SK-N-SH (cell line): ENCODE data around the gene TBX1. TPM values are rescaled to one million over a fixed set of nuclear protein-coding genes. Genes with fewer than 3 reads are reported as not detected.

Experiments
- CTCF ChIA-PET: fragments of 300-600, 350-600 bp; formaldehyde crosslinking; extraction: SDS; loops from one replicate; lab custom pipeline; 2021; lab: Yijun Ruan, JAX
- POLR2A ChIA-PET: fragments of 350-600 bp; sonication (Branson Sonifier 250); formaldehyde crosslinking; extraction: SDS; loops from one replicate; lab custom pipeline; 2020; ENCODE audit warnings: antibody characterized with exemption, inconsistent platforms; lab: Yijun Ruan, JAX
- DNase-seq: peaks from one replicate; pipeline ENCODE4 v3.0.0; 2012
- H2AFZ ChIP-seq: fragments of 200-600 bp; sonication (generic); 2 replicates; pipeline ENCODE4 v1.8.1; 2016; ENCODE audit warnings: antibody characterized with exemption, mild to moderate bottlenecking, low read depth
- H3F3A ChIP-seq: fragments of 200-600 bp; sonication (generic); replicated peaks from 2 replicates; pipeline ENCODE3; 2016; ENCODE audit warnings: antibody characterized with exemption, mild to moderate bottlenecking; ENCODE audit not compliant: insufficient read depth
- H3K27ac ChIP-seq, 2 experiments: fragments of 200-500 bp in 1 of 2; fragments of 200-600 bp in 1 of 2; sonication (Bioruptor generic) in 1 of 2; sonication (generic), shearing (Covaris generic) in 1 of 2; 2 replicates each; pipeline versions ENCODE4 v1.5.1 to v1.6.1; 2014 to 2016; ENCODE audit warnings: low read depth in 2 of 2, inconsistent platforms in 1 of 2, low read length in 1 of 2, mild to moderate bottlenecking in 1 of 2, mixed read lengths in 1 of 2
- H3K27me3 ChIP-seq: fragments of 200-600 bp; sonication (generic), shearing (Covaris generic); 2 replicates; pipeline ENCODE4 v1.6.1; 2016; ENCODE audit warnings: mixed run types; ENCODE audit not compliant: insufficient read depth
- H3K36me3 ChIP-seq, 2 experiments: fragments of 200-500 bp in 1 of 2; fragments of 200-600 bp in 1 of 2; sonication (Bioruptor generic) in 1 of 2; sonication (generic) in 1 of 2; replicated peaks in 1 of 2; 2 replicates each; pipeline versions ENCODE3 to v1.5.1; 2014 to 2016; ENCODE audit warnings: low read length in 1 of 2, mild to moderate bottlenecking in 1 of 2; ENCODE audit not compliant: insufficient read depth in 2 of 2, control insufficient read depth in 1 of 2
- H3K4me1 ChIP-seq, 2 experiments: fragments of 200-500 bp in 1 of 2; fragments of 200-600 bp in 1 of 2; sonication (Bioruptor generic) in 1 of 2; sonication (generic), shearing (Covaris generic) in 1 of 2; 2 replicates each; pipeline versions ENCODE4 v1.5.1 to v1.6.1; 2014 to 2016; ENCODE audit warnings: low read depth in 1 of 2, low read length in 1 of 2, mixed run types in 1 of 2; ENCODE audit not compliant: insufficient read depth in 2 of 2, control insufficient read depth in 1 of 2
- H3K4me2 ChIP-seq: fragments of 200-600 bp; sonication (generic), shearing (Covaris generic); 2 replicates; pipeline ENCODE4 v1.6.1; 2017; ENCODE audit warnings: mixed run types
- H3K4me3 ChIP-seq, 2 experiments: fragments of 200-500 bp in 1 of 2; fragments of 200-600 bp in 1 of 2; sonication (Bioruptor generic) in 1 of 2; sonication (generic), shearing (Covaris generic) in 1 of 2; 2 replicates each; pipeline versions ENCODE4 v1.5.1 to v1.8.1; 2014 to 2016; ENCODE audit warnings: low read depth in 2 of 2, inconsistent platforms in 1 of 2, low read length in 1 of 2, mild to moderate bottlenecking in 1 of 2, mixed read lengths in 1 of 2, moderate library complexity in 1 of 2
- H3K79me2 ChIP-seq: fragments of 200-600 bp; sonication (generic); 2 replicates; pipeline ENCODE4 v1.8.1; 2017; ENCODE audit warnings: mild to moderate bottlenecking; ENCODE audit not compliant: insufficient read depth
- H3K9ac ChIP-seq: fragments of 200-600 bp; sonication (generic); 2 replicates; pipeline ENCODE4 v1.6.1; 2017; ENCODE audit warnings: mixed run types
- H3K9me2 ChIP-seq: fragments of 200-600 bp; sonication (generic); 2 replicates; pipeline ENCODE4 v1.6.1; 2017; ENCODE audit warnings: mixed run types
- H3K9me3 ChIP-seq: fragments of 200-600 bp; sonication (generic); 2 replicates; pipeline ENCODE4 v1.6.1; 2017; ENCODE audit warnings: mixed run types, mild to moderate bottlenecking, moderate library complexity
- H4K20me1 ChIP-seq: fragments of 200-600 bp; sonication (generic); 2 replicates; pipeline ENCODE4 v1.6.1; 2017; ENCODE audit warnings: mild to moderate bottlenecking, mixed run types; ENCODE audit not compliant: insufficient read depth
- CHD2 ChIP-seq: fragments of 150-350 bp; IDR thresholded peaks from 2 replicates; pipeline ENCODE4 v1.6.1; 2018; ENCODE audit warnings: low read length; ENCODE audit not compliant: partially characterized antibody
- EP300 ChIP-seq, 2 experiments: IDR thresholded peaks; 2 replicates each; pipeline versions ENCODE4 v1.4.0 to v1.6.1; 2012; ENCODE audit warnings: borderline replicate concordance in 1 of 2, low read depth in 1 of 2, low read length in 1 of 2
- EZH2phosphoT487 ChIP-seq: fragments of 200-600 bp; sonication (generic); IDR thresholded peaks from 2 replicates; pipeline ENCODE4 v1.6.1; 2017; ENCODE audit warnings: low read depth, mixed run types, mild to moderate bottlenecking, antibody characterized with exemption, moderate library complexity, borderline replicate concordance
- FOSL2 ChIP-seq: IDR thresholded peaks from 2 replicates; pipeline ENCODE4 v1.4.0; 2012; ENCODE audit warnings: low read depth, mild to moderate bottlenecking, moderate library complexity, borderline replicate concordance
- FOXJ3 ChIP-seq: sonication (generic); formaldehyde crosslinking; IDR thresholded peaks from 2 replicates; pipeline ENCODE4 v1.5.1; 2020; ENCODE audit warnings: mild to moderate bottlenecking, missing genetic modification reagents
- GABPA ChIP-seq: IDR thresholded peaks from 2 replicates; pipeline ENCODE4 v1.4.0; 2012; ENCODE audit warnings: low read depth, mild to moderate bottlenecking
- NRF1 ChIP-seq: IDR thresholded peaks from 2 replicates; pipeline ENCODE4 v1.6.1; 2012; ENCODE audit warnings: low read depth, mild to moderate bottlenecking, low read length
- RCOR1 ChIP-seq: fragments of 150-350 bp; IDR thresholded peaks from 2 replicates; pipeline ENCODE4 v1.6.1; 2017; ENCODE audit warnings: antibody characterized with exemption, low read length
- RXRA ChIP-seq: IDR thresholded peaks from 2 replicates; pipeline ENCODE4 v1.4.0; 2012; ENCODE audit warnings: low read depth, mild to moderate bottlenecking, borderline replicate concordance
- SIN3A ChIP-seq: IDR thresholded peaks from 2 replicates; pipeline ENCODE4 v1.6.1; 2012; ENCODE audit warnings: low read depth, mild to moderate bottlenecking, low read length, moderate library complexity, borderline replicate concordance
- TAF1 ChIP-seq: IDR thresholded peaks from 2 replicates; pipeline ENCODE4 v1.6.1; 2012; ENCODE audit warnings: low read depth, mild to moderate bottlenecking, low read length, moderate library complexity, borderline replicate concordance
- TCF12 ChIP-seq: IDR thresholded peaks from 2 replicates; pipeline ENCODE4 v1.4.0; 2012
- TEAD4 ChIP-seq: IDR thresholded peaks from 2 replicates; pipeline ENCODE4 v1.4.0; 2012; ENCODE audit warnings: mild to moderate bottlenecking, borderline replicate concordance; ENCODE audit not compliant: insufficient read depth
- YY1 ChIP-seq: IDR thresholded peaks from 2 replicates; pipeline ENCODE4 v1.4.0; 2012; ENCODE audit warnings: low read depth, mild to moderate bottlenecking
- WGBS: methylation state at CpG from one replicate; pipeline ENCODE4 v1.1.6; 2017; ENCODE audit warnings: low lambda C conversion rate; 5-methylcytosine and 5-hydroxymethylcytosine counted together
- polyA plus RNA-seq, 3 experiments: library from polyadenylated mRNA; depleted of rRNA; stranded (reverse); fragments of >200 nt; gene quantifications; 2 replicates each; pipeline ENCODE4 v1.2.3, GENCODE V29; 2012
- TF ChIP-seq, protein P1 (sequence below): IDR thresholded peaks from 2 replicates; pipeline ENCODE4 v1.4.0; 2012; ENCODE audit warnings: low read depth
- TF ChIP-seq, protein P2 (sequence below): IDR thresholded peaks from 2 replicates; pipeline ENCODE4 v1.4.0; 2012; ENCODE audit warnings: low read depth, borderline replicate concordance
- TF ChIP-seq, protein P3 (sequence below): IDR thresholded peaks from 2 replicates; pipeline ENCODE4 v1.4.0; 2012; ENCODE audit warnings: low read depth, borderline replicate concordance
- TF ChIP-seq, protein P4 (sequence below): IDR thresholded peaks from 2 replicates; pipeline ENCODE4 v1.6.1; 2012; ENCODE audit warnings: mild to moderate bottlenecking, low read depth, low read length, moderate library complexity

TBX1 gene
- polyA plus RNA-seq, 1 of the 3 experiments (the other 2 are of a cell fraction) = not detected

DNA sequence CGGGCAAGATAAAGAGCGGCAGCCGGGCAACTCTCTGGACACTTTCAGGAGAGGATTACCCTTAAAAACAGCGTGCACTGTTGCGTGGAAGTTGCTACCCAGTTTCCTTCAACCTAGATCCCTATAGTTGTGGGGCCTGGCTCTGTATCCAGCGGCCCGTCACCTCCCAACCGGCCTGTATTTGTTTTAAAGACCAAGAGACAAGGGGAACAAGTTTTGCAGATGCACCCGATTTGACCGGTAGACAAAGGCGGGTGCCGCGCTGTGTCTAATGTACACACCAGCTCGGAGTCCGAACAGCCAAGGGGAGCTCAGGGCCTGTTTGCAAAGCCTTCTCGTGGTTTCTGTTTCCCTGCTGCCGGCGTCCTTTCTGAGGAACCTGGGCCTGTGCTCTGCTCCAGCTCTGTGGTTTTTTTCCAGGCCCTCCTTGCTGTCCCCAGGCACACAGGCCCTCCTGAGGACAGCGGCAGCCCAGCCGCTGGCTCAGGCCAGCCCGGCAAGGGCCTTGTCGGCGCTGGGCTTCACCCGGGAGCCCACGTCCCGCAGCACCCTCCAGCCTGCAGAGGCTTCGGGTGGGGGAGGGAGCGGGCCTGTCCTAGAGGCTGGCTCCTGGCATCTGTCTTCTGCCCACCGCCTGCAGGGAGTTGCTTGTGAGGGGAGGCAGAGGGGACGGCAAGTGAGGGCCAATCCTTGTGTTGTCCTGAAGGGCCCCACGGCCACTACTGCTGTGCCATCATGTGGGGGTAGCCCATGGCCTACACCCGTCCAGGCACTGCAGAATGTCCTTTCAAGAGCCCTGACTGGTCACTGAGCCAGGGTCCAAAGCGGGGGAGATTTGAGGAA lies 1.4 kb downstream of the TBX1 start:
- H2AFZ ChIP-seq = no peak overlapping the region
- H3K9ac ChIP-seq = no peak overlapping the region
- POLR2A ChIA-PET = no interaction called here

More for the DNA sequence above, 1.4 kb downstream of the TBX1 start:
- TF ChIP-seq SIN3A = no peak
- TF ChIP-seq, protein P1, sequence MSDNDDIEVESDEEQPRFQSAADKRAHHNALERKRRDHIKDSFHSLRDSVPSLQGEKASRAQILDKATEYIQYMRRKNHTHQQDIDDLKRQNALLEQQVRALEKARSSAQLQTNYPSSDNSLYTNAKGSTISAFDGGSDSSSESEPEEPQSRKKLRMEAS = no peak
- TF ChIP-seq FOSL2 = no peak
- TF ChIP-seq GABPA = no peak
- no peak for TF ChIP-seq NRF1
- no peak for TF ChIP-seq TAF1
- no peak for TF ChIP-seq YY1
- TF ChIP-seq, protein P2, sequence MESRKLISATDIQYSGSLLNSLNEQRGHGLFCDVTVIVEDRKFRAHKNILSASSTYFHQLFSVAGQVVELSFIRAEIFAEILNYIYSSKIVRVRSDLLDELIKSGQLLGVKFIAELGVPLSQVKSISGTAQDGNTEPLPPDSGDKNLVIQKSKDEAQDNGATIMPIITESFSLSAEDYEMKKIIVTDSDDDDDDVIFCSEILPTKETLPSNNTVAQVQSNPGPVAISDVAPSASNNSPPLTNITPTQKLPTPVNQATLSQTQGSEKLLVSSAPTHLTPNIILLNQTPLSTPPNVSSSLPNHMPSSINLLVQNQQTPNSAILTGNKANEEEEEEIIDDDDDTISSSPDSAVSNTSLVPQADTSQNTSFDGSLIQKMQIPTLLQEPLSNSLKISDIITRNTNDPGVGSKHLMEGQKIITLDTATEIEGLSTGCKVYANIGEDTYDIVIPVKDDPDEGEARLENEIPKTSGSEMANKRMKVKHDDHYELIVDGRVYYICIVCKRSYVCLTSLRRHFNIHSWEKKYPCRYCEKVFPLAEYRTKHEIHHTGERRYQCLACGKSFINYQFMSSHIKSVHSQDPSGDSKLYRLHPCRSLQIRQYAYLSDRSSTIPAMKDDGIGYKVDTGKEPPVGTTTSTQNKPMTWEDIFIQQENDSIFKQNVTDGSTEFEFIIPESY = no peak
- TF ChIP-seq EP300 (IDR thresholded peaks at IDR 0.05; ENCODE audit: borderline replicate concordance in 1 of 2, low read depth in 1 of 2, low read length in 1 of 2) = no peak
- TF ChIP-seq, protein P3, sequence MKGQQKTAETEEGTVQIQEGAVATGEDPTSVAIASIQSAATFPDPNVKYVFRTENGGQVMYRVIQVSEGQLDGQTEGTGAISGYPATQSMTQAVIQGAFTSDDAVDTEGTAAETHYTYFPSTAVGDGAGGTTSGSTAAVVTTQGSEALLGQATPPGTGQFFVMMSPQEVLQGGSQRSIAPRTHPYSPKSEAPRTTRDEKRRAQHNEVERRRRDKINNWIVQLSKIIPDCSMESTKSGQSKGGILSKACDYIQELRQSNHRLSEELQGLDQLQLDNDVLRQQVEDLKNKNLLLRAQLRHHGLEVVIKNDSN = no peak
- TF ChIP-seq RXRA = no peak
- TF ChIP-seq CHD2 = no peak
- TF ChIP-seq EZH2phosphoT487 = no peak
- no peak for TF ChIP-seq TCF12
- no peak for TF ChIP-seq FOXJ3 (CRISPR knock-in tag)
- no peak for TF ChIP-seq TEAD4
- TF ChIP-seq RCOR1 = no peak
- TF ChIP-seq, protein P4, sequence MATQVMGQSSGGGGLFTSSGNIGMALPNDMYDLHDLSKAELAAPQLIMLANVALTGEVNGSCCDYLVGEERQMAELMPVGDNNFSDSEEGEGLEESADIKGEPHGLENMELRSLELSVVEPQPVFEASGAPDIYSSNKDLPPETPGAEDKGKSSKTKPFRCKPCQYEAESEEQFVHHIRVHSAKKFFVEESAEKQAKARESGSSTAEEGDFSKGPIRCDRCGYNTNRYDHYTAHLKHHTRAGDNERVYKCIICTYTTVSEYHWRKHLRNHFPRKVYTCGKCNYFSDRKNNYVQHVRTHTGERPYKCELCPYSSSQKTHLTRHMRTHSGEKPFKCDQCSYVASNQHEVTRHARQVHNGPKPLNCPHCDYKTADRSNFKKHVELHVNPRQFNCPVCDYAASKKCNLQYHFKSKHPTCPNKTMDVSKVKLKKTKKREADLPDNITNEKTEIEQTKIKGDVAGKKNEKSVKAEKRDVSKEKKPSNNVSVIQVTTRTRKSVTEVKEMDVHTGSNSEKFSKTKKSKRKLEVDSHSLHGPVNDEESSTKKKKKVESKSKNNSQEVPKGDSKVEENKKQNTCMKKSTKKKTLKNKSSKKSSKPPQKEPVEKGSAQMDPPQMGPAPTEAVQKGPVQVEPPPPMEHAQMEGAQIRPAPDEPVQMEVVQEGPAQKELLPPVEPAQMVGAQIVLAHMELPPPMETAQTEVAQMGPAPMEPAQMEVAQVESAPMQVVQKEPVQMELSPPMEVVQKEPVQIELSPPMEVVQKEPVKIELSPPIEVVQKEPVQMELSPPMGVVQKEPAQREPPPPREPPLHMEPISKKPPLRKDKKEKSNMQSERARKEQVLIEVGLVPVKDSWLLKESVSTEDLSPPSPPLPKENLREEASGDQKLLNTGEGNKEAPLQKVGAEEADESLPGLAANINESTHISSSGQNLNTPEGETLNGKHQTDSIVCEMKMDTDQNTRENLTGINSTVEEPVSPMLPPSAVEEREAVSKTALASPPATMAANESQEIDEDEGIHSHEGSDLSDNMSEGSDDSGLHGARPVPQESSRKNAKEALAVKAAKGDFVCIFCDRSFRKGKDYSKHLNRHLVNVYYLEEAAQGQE = no peak
- TF ChIP-seq, all 33 proteins: peak for 0
- H3K27ac ChIP-seq = no peak overlapping the region
- no peaks in the 10 kb centered on the region for H3K9me3 ChIP-seq
- peaks cover 34% of the 10 kb centered on the region for H3K27me3 ChIP-seq
- no peaks in the 10 kb centered on the region for H3K9me2 ChIP-seq
- 92% methylated on average over 30 of the region's 33 CpGs for WGBS
- no peak for DNase-seq
- CTCF ChIA-PET = interaction anchor here (0.9 to 3.7 kb wide), 5 partner anchors 31 to 148 kb away, joined by 3 to 15 read pairs (median 5); no protein-coding TSS in a partner anchor
- no peaks in the 10 kb centered on the region for H3K36me3 ChIP-seq
- H3F3A ChIP-seq = no peaks in the 10 kb centered on the region
- peaks cover 0 to 4% of the 10 kb centered on the region in 2 experiments; a peak in 2 of 4 replicates for H3K4me1 ChIP-seq
- no peak overlapping the region for H3K4me2 ChIP-seq
- H3K4me3 ChIP-seq = no peak overlapping the region
- H3K79me2 ChIP-seq = no peaks in the 10 kb centered on the region
- H4K20me1 ChIP-seq = no peaks in the 10 kb centered on the region
